ENCODE data around the gene ACER1.

ACER1 gene

GRCh38 chr19:6261883-6262282, 71.5 kb downstream of the ACER1 start:
- DNase-seq, result no peak
- peaks cover 38% of the 10 kb centered on the region for H3K36me3 ChIP-seq (ENCODE audit: control insufficient read depth, insufficient read depth, low read length)
- no peaks in the 10 kb centered on the region for H3K27me3 ChIP-seq (replicated peaks; ENCODE audit: control insufficient read depth, insufficient read depth, low read length, poor library complexity, severe bottlenecking)
- H3K4me1 ChIP-seq (ENCODE audit: control insufficient read depth, insufficient read depth, low read length, poor library complexity, severe bottlenecking), result no peaks in the 10 kb centered on the region
- no peak overlapping the region for H3K27ac ChIP-seq (ENCODE audit: insufficient read depth, low read length, poor library complexity, severe bottlenecking)
- no peak overlapping the region for H3K4me3 ChIP-seq (ENCODE audit: insufficient read depth, low read depth, low read length, poor library complexity, severe bottlenecking)
- no peaks in the 10 kb centered on the region for H3K9me3 ChIP-seq (ENCODE audit: control insufficient read depth, low read length)

- Histone ChIP-seq H3K4me3 (ENCODE audit: insufficient read depth, low read depth, low read length, poor library complexity, severe bottlenecking) (no peak overlapping the region), H3K27ac (ENCODE audit: insufficient read depth, low read length, poor library complexity, severe bottlenecking) (no peak overlapping the region), H3K27me3 (replicated peaks; ENCODE audit: control insufficient read depth, insufficient read depth, low read length, poor library complexity, severe bottlenecking) (no peaks in the 10 kb centered on the region), H3K36me3 (ENCODE audit: control insufficient read depth, insufficient read depth, low read length) (peaks cover 37% of the 10 kb centered on the region), H3K4me1 (ENCODE audit: control insufficient read depth, insufficient read depth, low read length, poor library complexity, severe bottlenecking) (no peaks in the 10 kb centered on the region), H3K9me3 (ENCODE audit: control insufficient read depth, low read length) (no peaks in the 10 kb centered on the region)
- DNase-seq, result no peak
Observed at GRCh38 chr19:6260912-6261650, 72.3 kb downstream of the ACER1 start.

GRCh38 chr19:6260376-6260775, 73.0 kb downstream of the ACER1 start:
- no peaks in the 10 kb centered on the region for H3K27me3 ChIP-seq (replicated peaks; ENCODE audit: control insufficient read depth, insufficient read depth, low read length, poor library complexity, severe bottlenecking)
- no peaks in the 10 kb centered on the region for H3K9me3 ChIP-seq (ENCODE audit: control insufficient read depth, low read length)
- H3K4me3 ChIP-seq (ENCODE audit: insufficient read depth, low read depth, low read length, poor library complexity, severe bottlenecking), result no peak overlapping the region
- no peak for DNase-seq
- no peak overlapping the region for H3K27ac ChIP-seq (ENCODE audit: insufficient read depth, low read length, poor library complexity, severe bottlenecking)
- H3K36me3 ChIP-seq (ENCODE audit: control insufficient read depth, insufficient read depth, low read length), result peaks cover 35% of the 10 kb centered on the region
- H3K4me1 ChIP-seq (ENCODE audit: control insufficient read depth, insufficient read depth, low read length, poor library complexity, severe bottlenecking), result no peaks in the 10 kb centered on the region

- H3K4me1 ChIP-seq (ENCODE audit: control insufficient read depth, insufficient read depth, low read length, poor library complexity, severe bottlenecking), result no peaks in the 10 kb centered on the region
- no peaks in the 10 kb centered on the region for H3K27me3 ChIP-seq (replicated peaks; ENCODE audit: control insufficient read depth, insufficient read depth, low read length, poor library complexity, severe bottlenecking)
- H3K4me3 ChIP-seq (ENCODE audit: insufficient read depth, low read depth, low read length, poor library complexity, severe bottlenecking), result no peak overlapping the region
- no peaks in the 10 kb centered on the region for H3K9me3 ChIP-seq (ENCODE audit: control insufficient read depth, low read length)
- no peak overlapping the region for H3K27ac ChIP-seq (ENCODE audit: insufficient read depth, low read length, poor library complexity, severe bottlenecking)
- no peak for DNase-seq
- peaks cover 35% of the 10 kb centered on the region for H3K36me3 ChIP-seq (ENCODE audit: control insufficient read depth, insufficient read depth, low read length)
Observed at GRCh38 chr19:6259312-6259861, 74.0 kb downstream of the ACER1 start.

- Histone ChIP-seq H3K9me3 (ENCODE audit: control insufficient read depth, low read length) (no peaks in the 10 kb centered on the region), H3K36me3 (ENCODE audit: control insufficient read depth, insufficient read depth, low read length) (peaks cover 33% of the 10 kb centered on the region)
- DNase-seq, result no peak
Observed at GRCh38 chr19:6258812-6259311, 74.5 kb downstream of the ACER1 start.

More at GRCh38 chr19:6258812-6259311, 74.5 kb downstream of the ACER1 start:
- Histone ChIP-seq H3K4me1 (ENCODE audit: control insufficient read depth, insufficient read depth, low read length, poor library complexity, severe bottlenecking) (no peaks in the 10 kb centered on the region), H3K4me3 (ENCODE audit: insufficient read depth, low read depth, low read length, poor library complexity, severe bottlenecking) (no peak overlapping the region), H3K27ac (ENCODE audit: insufficient read depth, low read length, poor library complexity, severe bottlenecking) (no peak overlapping the region), H3K27me3 (replicated peaks; ENCODE audit: control insufficient read depth, insufficient read depth, low read length, poor library complexity, severe bottlenecking) (no peaks in the 10 kb centered on the region)
